GM19351 (cell line): ENCODE data around the gene EXD3.
"Not testable (repeated sequence)": the region's sequence is repeated elsewhere in the genome, so short reads cannot be mapped to it uniquely, and the experiment has no call there.

ENCODE experiments used
- ATAC-seq: cut with Tn5 transposase; IDR thresholded peaks from one replicate; pipeline ENCODE4 v1.9.1; 2021; ENCODE audit warnings: mild to moderate bottlenecking, moderate library complexity; ENCODE audit not compliant: unreplicated experiment

EXD3 gene

DNA sequence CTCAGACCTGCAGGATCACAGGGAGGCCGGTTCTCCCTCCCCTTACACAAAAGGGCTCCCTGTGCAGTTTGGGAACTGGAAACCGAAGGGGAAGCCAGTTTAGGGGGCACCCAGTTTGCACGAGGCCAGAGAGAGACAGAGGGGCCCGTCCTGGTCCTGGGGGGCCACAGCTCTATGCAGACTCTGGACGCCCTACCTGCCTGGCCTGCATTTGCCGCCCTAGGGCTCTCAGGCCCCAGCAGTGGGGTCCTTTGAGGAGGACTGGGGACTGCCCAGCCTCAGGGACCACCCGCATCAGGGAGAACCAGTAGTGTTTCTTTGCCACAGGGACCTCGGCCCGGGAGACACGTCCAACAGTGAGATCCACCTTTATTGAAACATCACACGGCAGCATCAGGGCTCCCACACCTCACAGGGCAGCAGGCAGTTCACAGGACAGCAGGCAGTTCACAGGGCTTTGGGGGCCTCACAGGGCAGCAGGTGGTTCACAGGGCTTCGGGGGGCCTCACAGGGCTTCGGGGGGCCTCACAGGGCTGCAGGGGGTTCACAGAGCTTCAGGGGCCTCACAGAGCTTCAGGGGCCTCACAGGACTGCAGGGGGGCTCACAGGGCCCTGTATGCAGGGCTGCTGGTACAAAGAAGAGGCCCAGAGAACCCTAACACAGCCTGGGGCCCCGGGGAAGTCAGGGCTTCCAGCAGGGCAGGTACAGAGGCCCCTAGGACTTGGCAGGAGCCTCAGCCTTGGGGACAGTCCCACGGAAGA, 36.8 kb upstream of the EXD3 start:
- ATAC-seq: no peak

DNA sequence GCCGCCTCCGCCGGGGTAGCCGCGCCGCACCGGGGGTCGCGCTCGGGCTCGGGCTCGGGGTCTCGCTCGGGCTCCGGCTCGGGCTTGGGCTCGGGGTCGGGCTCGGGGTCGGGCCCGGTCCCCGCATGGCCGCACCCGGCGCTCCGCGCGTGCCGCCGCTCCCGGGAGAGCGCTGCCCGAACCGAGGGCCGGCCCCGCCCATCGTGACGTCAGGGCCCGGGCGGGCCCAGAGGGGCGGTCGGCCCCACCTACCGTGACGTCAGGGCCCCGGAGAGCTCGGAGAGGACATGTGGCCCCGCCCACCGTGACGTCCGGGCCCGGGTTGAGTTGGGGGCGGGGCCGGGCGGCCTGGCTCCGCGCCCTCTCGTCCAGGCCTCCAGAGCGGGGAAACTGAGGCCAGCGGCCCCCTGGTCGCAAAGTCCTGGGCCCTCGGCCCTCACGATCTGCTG, 36.2 kb upstream of the EXD3 start, which contains the start of gene NSMF:
Gene NSMF (minus strand): TSS at position 183 of the 449 bp plus-strand sequence. CDS start 232 bp downstream, outside the sequence.
- ATAC-seq: peak; percentile 63

DNA sequence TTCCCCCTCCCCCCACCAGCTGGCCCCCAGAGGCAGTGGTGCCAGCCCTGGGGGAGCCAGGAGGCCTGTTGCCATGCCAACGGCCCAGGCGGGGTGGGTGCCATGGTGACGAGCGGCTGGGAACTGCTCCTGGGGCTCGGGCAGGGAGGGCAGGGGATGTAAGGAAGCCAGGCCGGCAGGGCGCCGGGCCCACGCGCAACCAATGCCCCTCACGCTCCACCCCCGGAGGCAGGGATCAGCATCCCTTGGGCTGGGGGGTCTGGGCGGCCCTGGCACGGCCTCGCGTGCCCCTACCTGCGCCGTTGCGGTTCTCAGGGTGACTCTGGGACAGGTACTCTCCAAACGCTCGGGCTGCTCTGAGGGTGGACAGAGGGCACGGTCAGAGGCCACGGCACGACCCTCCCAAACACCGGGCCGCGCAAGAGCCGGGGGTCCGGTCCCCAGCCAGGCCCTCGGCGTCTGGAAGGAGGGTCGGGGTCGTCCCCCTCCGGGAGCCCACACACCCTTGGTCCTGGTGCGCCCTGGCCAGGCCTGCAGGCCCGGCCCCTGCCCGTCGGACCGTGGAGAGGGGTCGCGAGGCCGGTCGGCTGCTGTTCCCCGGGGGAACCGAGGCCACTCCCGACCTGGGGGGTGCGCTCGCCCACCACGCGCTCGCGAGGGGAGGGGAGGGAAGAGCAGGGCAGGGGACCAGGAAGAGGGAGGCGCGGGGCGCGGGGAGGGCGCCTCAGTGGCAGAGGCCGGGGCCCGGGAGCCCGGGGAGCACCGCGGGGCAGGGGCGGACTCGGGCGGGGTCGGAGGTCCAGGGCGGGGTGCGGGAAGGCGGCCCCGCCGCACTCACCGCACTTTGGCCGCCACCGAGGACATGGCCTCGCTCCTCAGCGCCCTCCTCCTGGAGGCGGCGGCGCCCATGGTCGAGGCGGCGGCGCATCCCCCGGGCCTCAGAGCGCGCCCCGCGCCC, 35.5 kb upstream of the EXD3 start:
- ATAC-seq: peak; percentile 14

DNA sequence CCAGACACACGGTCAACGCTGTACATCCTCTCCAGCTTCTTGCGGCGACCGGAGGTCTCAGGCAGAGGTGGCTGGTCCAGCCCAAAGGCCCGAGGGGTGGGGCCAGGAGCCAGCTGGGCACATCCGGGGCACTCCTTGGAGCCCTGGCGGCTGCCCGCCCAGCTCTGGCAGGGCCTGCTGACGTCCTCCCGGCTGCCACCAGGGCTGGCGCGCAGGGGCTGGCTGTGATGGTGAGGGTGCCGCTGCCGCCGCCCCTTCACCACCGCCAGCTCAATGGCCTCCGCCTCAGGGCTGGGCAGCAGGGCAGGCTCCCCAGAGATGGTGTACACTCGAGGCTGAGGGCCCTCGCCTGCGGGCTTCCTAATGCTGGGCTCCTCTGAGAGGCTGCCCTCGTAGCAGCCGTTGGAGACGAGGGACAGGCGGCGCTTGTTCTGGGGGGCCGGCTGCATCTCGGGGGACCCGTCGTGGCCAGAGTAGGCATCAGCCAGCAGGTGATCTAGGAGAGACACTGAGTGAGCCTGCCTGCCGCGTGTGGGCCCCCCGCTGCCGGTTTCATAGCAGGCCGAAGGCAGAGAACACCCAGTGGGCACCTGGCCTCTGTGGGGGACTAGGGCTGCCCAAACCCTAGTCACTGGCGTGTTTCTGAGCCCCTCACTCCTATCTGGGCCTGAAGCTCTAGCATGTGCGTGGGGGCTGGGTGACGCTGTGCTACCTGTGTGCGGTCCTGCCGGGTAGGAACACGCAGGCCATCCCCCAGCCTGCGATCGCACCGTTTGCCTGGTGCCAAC, 34.6 kb upstream of the EXD3 start:
- ATAC-seq: no peak

DNA sequence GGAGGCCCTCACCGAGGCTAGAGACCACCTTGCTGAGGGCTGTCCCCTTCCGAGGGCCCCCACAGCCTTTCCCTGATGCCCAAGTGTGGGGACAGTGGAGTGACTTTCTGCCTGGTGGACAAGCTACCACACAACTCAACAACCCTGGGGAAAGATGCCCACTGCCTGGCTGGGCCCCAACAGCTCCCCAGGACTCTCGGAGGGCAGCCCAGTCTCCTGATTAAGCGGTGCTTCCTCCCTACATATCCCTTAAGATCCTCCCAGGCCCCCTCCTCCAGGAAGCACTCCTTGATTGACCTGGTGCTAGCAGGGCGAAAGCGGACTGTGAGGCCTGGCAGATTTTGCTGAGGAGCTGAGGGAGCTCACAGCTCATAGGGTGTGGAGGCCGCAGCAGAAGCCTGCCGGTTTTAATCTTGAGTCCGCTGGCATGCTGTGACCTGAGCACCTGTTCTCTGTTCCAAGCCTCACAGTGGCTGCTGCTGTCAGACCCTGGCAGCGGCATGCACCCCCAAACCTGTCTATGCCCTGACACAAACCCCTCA, 34.0 kb upstream of the EXD3 start:
- ATAC-seq: no peak

DNA sequence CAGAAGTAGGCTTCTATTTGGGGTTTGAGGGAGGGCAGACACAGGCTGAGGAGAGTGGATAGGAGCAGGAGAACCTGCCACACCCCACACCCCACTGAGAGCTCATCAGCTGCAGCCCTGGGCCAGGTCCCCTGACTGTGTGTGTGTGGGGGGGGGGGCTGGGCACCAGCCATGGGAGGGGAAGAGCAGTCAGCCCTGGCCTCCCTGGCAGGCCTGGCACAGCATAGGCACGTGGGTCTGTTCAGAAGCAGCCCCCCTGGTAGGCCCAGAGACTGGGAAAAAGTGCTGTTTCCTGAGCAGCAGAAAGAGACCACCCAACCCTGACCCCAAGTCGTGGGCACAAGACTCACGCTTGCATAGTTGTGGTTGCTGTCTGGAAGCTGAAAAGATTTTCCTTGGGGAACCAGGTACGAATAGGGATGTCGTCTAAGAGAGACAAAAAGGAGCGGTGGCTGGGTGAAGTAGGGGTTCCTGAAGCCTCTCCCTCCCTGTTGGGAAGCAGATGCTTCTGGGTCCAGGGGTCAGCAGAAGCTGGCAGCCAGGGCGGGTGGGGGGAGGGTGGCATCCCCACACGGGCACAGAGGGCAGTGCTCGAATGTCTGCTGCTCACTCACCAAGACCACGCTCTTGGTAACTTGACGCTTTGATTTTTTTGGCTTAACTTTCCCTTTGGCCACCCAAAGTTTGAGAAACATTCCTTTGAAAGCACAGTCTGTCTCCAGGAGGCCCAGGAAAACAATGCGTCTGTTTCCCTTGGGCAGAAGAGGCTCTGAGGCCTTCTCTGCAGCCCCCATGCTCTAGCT, 33.3 kb upstream of the EXD3 start:
- no peak for ATAC-seq

DNA sequence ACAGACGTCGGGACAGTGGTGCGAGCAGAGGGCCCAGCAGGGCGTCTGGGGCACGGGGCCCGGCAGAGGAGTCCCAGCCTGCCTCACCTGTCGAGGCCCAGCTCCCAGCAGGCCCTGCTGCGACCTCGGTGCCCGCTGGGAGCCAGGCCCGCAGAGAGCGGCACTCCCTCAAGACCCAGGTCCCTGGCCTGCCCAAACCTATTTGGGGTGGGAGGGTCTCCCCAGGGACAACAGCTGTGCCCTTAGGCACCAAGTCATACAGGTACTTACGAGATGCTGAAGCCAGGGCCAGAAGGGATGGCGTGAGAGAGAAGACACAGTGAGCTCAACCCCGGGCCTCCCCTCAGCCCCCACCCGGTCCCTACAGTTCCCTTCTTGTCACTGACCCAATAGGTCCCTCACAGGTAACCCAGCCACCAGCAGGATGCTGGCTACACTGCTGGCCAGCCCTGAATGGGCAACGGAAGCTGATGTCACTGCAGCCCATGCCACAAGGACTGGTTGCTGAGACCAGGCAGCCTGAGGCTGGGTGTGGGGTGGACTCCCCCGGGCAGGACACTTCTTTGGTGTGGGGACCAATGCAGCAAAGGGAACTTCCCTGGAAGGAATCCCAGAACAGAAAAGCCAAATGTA, 32.5 kb upstream of the EXD3 start:
- no peak for ATAC-seq

DNA sequence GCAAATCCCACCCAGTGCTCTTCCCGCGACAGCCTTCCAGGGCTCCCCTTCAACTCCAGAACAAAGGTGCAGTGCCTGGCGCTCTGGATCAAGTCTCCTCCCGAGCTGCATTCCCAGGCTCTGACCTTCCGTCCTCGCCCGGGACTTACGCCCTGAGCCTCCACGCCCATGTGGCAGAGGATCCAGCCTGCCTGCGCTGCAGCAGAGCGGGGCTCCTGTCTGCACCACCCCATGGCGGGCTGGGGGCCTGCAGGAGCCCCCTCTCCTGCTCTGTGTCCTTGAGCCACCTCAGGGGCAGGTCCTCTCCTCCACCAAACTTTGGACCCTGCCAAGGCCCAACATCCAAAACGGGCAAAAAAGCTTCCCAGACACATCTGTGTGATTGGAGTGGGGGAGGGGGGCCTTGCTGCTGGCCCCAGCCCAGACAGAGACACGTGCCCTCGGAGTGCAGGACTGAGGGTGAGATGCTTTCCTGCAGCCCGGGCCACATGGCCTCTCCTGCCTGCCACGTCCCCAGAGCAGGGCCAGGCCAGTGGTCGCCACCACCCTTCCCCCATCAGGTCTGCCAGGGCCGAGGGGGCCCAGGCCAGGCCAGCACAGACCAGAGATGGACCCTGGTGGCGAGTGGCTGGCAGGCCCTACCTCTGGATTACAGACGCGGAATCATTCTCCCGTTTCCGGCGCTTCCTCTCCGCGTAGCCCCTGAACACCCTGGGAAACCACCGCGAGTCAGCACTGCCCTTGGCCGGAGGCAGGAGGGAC, 31.8 kb upstream of the EXD3 start:
- ATAC-seq: no peak

DNA sequence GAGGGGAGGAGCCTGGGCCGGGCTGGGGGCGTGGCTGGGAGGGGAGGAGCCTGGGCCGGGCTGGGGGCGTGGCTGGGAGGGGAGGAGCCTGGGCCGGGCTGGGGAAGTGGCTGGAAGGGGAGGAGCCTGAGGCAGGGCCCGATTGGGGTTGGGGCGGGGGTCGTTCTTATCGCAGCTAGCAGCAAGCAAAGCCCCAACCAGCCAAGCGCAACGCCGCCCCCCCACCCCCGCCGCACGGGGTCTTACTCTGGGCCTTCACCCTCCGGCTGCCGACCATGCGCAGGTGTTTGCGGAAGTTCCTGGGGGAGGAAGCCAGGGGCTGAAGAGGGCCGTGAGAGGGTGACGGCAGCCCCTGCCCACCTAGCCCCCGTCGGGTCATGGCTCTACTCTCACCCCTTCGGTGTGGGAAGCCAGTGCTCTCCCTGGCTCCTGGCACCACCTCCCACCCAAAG, 31.2 kb upstream of the EXD3 start:
- peak; percentile 39 for ATAC-seq

DNA sequence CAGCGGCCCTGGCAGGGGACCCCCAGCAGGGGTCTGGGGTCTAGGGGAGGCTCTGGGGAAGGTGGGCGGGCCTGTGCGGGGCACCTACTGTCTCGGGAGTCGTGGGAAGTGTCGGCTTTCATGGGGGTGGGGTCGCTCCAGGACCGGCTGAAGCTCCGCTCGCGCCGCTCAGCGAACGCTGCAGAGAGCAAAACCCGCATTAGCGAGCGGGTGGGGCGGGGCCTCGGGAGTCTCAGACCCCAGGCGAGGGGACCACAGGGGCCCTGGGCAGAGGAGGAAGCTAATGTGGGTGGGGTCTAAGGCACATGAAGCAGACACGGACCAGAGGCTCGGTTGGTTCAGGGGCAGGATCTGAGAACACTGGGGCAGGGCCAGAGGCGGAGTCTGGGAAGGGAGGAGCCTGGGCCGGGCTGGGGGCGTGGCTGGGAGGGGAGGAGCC, 30.7 kb upstream of the EXD3 start:
- peak; percentile 66 for ATAC-seq

DNA sequence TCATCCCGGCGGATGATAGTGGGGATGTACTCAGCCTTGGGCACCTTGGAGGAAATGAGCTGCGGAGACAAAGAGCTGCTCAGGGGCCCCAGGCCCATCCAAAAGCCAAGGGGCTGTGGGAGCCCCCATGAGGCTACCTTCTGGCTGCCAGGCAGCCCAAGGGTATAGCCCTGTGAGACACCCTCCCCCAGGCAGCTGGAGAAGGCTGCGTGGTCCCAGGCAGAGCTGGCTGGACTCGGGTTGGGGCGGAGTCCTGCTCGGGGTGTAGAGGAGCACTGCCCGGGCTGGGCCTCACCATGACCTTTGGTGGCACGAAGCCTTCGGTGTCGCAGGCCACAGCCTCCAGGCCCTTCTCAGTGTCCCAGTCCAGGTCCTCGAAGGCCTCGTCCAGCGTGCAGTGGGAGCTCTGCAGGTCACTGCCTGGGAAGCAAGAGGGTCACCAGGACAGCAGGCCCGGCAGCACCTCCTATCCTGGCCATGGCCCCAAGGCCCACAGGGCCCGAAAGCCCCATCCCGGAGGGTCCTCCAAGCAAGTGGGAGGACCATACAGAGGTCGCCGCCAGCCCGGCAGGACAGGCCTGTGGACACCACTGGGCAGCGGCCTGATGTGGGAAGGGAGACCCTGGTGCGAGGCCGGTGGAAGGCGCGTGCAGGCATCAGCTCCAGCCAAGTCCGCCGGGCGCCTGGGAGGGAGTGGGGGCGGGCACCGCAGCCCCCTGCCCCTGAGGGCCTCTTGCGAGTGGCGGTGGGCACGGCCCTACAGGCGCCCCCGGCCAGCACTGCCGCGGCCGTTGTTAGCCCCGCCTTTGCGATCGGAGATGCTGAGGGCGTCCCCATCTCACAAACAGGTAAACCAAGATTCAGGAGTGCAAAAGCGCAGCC, 30.0 kb upstream of the EXD3 start:
- ATAC-seq: no peak

DNA sequence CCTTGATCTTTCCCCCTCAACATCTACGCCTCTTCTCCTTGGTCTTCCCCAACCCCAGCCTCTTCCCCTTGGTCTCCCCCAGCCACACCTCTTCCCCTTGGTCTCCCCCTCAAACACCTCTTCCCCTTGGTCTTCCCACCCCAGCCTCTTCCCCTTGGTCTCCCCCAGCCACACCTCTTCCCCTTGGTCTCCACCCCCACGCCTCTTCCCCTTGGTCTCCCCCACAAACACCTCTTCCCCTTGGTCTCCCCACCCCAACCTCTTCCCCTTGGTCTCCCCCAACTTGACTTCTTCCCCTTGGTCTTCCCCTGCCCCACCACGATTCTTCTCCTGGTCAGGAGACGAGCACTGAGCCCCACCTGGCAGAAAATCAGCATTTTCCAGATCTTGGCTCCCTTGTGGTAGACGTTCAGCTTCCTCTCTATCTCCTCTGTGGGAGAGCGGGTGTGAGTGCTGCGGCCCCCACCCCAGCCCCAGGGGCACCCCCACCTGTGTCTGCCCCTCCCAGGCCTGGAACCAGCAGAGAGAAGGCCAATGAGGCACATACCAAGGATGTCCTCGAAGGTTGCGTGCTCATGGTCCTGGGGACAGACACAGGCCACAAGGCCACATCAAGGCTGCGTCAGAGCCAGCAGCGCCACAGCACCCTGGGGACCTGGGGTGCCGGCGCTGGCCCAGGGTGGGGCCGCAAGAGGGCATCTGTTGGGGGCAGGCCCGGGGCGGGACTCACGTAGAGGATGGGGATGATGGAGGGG, 29.2 kb upstream of the EXD3 start:
- no peak for ATAC-seq

DNA sequence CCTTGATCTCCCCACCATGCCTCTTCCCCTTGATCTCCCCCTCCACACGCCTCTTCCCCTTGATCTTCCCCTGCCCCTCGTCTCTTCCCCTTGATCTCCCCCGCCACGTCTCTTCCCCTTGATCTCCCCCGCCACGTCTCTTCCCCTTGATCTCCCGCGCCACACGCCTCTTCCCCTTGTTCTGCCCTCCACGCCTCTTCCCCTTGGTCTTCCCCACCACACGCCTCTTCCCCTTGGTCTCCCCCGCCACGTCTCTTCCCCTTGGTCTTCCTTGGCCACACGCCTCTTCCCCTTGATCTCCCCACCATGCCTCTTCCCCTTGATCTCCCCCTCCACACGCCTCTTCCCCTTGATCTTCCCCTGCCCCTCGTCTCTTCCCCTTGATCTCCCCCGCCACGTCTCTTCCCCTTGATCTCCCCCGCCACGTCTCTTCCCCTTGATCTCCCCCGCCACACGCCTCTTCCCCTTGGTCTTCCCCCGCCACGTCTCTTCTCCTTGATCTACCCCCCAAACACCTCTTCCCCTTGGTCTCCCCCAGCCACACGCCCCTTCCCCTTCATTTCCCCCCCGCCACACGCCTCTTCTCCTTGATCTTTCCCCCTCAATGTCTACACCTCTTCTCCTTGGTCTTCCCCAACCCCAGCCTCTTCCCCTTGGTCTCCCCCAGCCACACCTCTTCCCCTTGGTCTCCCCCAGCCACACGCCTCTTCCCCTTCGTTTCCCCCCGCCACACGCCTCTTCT, 28.5 kb upstream of the EXD3 start:
- not testable (repeated sequence) for ATAC-seq

DNA sequence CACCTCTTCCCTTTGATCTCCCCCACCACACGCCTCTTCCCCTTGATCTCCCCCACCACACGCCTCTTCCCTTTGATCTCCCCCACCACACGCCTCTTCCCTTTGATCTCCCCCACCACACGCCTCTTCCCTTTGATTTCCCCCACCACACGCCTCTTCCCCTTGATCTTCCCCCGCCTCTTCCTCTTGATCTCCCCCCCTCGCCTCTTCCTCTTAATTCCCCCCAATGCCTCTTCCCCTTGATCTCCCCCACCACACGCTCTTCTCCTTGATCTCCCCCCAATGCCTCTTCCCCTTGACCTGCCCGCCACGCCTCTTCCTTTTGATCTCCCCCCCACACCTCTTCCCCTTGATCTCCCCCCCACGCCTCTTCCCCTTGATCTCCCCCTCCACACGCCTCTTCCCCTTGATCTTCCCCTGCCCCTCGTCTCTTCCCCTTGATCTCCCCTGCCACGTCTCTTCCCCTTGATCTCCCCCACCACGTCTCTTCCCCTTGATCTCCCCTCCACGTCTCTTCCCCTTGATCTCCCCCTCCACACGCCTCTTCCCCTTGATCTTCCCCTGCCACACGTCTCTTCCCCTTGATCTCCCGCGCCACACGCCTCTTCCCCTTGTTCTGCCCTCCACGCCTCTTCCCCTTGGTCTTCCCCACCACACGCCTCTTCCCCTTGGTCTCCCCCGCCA, 27.7 kb upstream of the EXD3 start:
- ATAC-seq: not testable (repeated sequence)

DNA sequence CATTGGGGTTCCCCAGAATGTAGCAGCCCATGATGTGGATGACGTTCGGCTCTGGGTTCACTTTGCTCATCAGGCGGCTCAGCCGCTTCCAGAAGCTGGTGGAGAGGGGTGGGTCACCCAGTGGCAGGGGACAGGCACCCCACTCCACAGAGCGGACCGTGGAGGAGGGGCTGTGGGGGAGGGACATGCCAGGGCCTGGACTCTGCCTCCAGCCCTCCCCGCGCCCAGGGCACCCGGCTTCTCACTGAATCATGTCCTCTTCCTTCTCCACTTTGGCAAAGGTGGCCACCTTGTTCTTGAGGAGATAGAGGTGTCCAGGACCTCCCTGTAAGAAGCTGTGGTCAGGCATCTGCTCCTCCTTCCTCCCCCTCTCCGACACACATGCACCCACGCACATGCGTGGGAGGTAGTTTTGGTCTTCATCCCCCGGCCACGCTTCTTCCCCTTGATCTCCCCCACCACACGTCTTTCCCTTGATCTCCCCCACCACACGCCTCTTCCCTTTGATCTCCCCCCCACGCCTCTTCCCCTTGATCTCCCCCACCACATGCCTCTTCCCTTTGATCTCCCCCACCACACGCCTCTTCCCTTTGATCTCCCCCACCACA, 27.1 kb upstream of the EXD3 start:
- ATAC-seq: no peak
